ENCODE measurements around the gene GOLGA6B.
"Not testable (repeated sequence)": the region's sequence is repeated elsewhere in the genome, so short reads cannot be mapped to it uniquely, and the experiment has no call there.

GRCh38 chr15:72663931-72664330, 9.4 kb downstream of the GOLGA6B start:
- not testable (repeated sequence) for TF ChIP-seq EZH2 (IDR thresholded peaks at IDR 0.05; ENCODE audit: borderline replicate concordance, low read depth, low read length, poor library complexity, severe bottlenecking)
- TF ChIP-seq, protein P1, sequence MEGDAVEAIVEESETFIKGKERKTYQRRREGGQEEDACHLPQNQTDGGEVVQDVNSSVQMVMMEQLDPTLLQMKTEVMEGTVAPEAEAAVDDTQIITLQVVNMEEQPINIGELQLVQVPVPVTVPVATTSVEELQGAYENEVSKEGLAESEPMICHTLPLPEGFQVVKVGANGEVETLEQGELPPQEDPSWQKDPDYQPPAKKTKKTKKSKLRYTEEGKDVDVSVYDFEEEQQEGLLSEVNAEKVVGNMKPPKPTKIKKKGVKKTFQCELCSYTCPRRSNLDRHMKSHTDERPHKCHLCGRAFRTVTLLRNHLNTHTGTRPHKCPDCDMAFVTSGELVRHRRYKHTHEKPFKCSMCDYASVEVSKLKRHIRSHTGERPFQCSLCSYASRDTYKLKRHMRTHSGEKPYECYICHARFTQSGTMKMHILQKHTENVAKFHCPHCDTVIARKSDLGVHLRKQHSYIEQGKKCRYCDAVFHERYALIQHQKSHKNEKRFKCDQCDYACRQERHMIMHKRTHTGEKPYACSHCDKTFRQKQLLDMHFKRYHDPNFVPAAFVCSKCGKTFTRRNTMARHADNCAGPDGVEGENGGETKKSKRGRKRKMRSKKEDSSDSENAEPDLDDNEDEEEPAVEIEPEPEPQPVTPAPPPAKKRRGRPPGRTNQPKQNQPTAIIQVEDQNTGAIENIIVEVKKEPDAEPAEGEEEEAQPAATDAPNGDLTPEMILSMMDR (conservative IDR thresholded peaks at IDR 0.05; ENCODE audit: low read depth, low read length) = not testable (repeated sequence)

All from A673 (cell line).